GM12878 (cell line): Measurements from ENCODE around the gene TPCN1. TPM values are rescaled to one million over a fixed set of nuclear protein-coding genes. Genes with fewer than 3 reads are reported as not detected.

Experiments used
- ATAC-seq: fragments of 200-7000 bp; cut with Tn5 transposase; 3 replicates; pipeline ENCODE4 v1.9.1; 2020; ENCODE audit warnings: mild to moderate bottlenecking, moderate library complexity
- BruUV-seq: library from RNA; stranded (reverse); fragments of 400-500 nt; replicated peaks from 2 replicates; lab custom pipeline; 2021; lab: Mats Ljungman, UMichigan
- CTCF ChIA-PET: fragments of 300-600 bp; sonication (Branson Sonifier 250); formaldehyde crosslinking; extraction: SDS; loops from one replicate; lab custom pipeline; 2021; ENCODE audit warnings: inconsistent platforms; lab: Yijun Ruan, JAX
- POLR2A ChIA-PET: fragments of 350-600 bp; formaldehyde crosslinking; extraction: SDS; loops from one replicate; lab custom pipeline; 2021; ENCODE audit warnings: inconsistent platforms; lab: Charles Lee
- RAD21 ChIA-PET: fragments of 300-600 bp; sonication (Branson Sonifier 250); formaldehyde crosslinking; loops from one replicate; lab custom pipeline; 2023; ENCODE audit warnings: antibody characterized with exemption; ENCODE audit not compliant: unreplicated experiment; lab: Charles Lee
- SMC1A ChIA-PET: fragments of 300-600 bp; sonication (Branson Sonifier 250); formaldehyde crosslinking; loops from one replicate; lab custom pipeline; 2023; ENCODE audit not compliant: unreplicated experiment, uncharacterized antibody; lab: Charles Lee
- DNase-seq: peaks from one replicate; pipeline ENCODE4 v3.0.0-alpha.2; 2011; ENCODE audit warnings: low read depth, low spot score
- FAIRE-seq: peaks from 3 replicates; lab custom pipeline; 2011; peaks lifted over from hg19 to GRCh38; lab: Jason Lieb, UNC
- H2AFZ ChIP-seq: 2 replicates; pipeline ENCODE4 v1.6.0; 2011; ENCODE audit warnings: low read depth, low read length, control low read depth; ENCODE audit not compliant: control insufficient read depth
- H3K27ac ChIP-seq: 2 replicates; pipeline ENCODE4 v1.5.1; 2011; ENCODE audit warnings: control low read depth; ENCODE audit not compliant: control insufficient read depth, insufficient read depth
- H3K27me3 ChIP-seq, 2 experiments: replicated peaks in 1 of 2; 2 replicates each; pipeline versions ENCODE4 v1.6.0 to v1.6.1; 2011; ENCODE audit warnings: low read length in 1 of 2; ENCODE audit not compliant: control insufficient read depth in 2 of 2, insufficient read depth in 2 of 2
- H3K36me3 ChIP-seq, 2 experiments: 2 replicates each; pipeline ENCODE4 v1.5.1; 2011; ENCODE audit warnings: low read length in 1 of 2; ENCODE audit not compliant: control insufficient read depth in 2 of 2, insufficient read depth in 2 of 2
- H3K4me1 ChIP-seq: 2 replicates; pipeline ENCODE4 v1.6.1; 2011; ENCODE audit warnings: mild to moderate bottlenecking, low read length, moderate library complexity, mixed read lengths; ENCODE audit not compliant: control insufficient read depth, insufficient read depth
- H3K4me2 ChIP-seq: 2 replicates; pipeline ENCODE4 v1.6.0; 2011; ENCODE audit warnings: control low read depth; ENCODE audit not compliant: control insufficient read depth, insufficient read depth
- H3K4me3 ChIP-seq: fragments of 200-600 bp; sonication (generic); 2 replicates; pipeline ENCODE4 v1.5.1; 2016
- H3K79me2 ChIP-seq: 2 replicates; pipeline ENCODE4 v1.6.0; 2011; ENCODE audit warnings: low read length; ENCODE audit not compliant: control insufficient read depth, insufficient read depth
- H3K9ac ChIP-seq: 2 replicates; pipeline ENCODE4 v1.8.0; 2011; ENCODE audit warnings: low read length, control low read depth, mixed read lengths; ENCODE audit not compliant: control insufficient read depth, insufficient read depth
- H3K9me3 ChIP-seq: replicated peaks from 3 replicates; pipeline ENCODE4 v1.5.1; 2011; ENCODE audit warnings: mild to moderate bottlenecking, low read length; ENCODE audit not compliant: control insufficient read depth, insufficient read depth
- H4K20me1 ChIP-seq: 2 replicates; pipeline ENCODE4 v1.6.0; 2011; ENCODE audit not compliant: control insufficient read depth, insufficient read depth
- BHLHE40 ChIP-seq, 2 experiments: fragments of 450-650 bp in 1 of 2; IDR thresholded peaks; 2 replicates each; pipeline ENCODE4 v1.6.1; 2011 to 2017; ENCODE audit warnings: low read depth in 2 of 2, borderline replicate concordance in 1 of 2, improper control_type of control experiment in 1 of 2, low read length in 1 of 2, mild to moderate bottlenecking in 1 of 2
- ESRRA ChIP-seq: IDR thresholded peaks from 2 replicates; pipeline ENCODE4 v1.6.1; 2012; ENCODE audit warnings: mild to moderate bottlenecking, low read length, improper control_type of control experiment
- HSF1 ChIP-seq: fragments of 150-350 bp; IDR thresholded peaks from 2 replicates; pipeline ENCODE4 v1.6.1; 2014; ENCODE audit warnings: mild to moderate bottlenecking, low read depth, low read length
- IRF5 ChIP-seq: fragments of 450-650 bp; IDR thresholded peaks from 2 replicates; pipeline ENCODE4 v1.6.1; 2017; ENCODE audit warnings: borderline replicate concordance
- NFXL1 ChIP-seq: fragments of 450-650 bp; IDR thresholded peaks from 2 replicates; pipeline ENCODE4 v1.6.1; 2017; ENCODE audit warnings: antibody characterized with exemption, mild to moderate bottlenecking, borderline replicate concordance
- PAX8 ChIP-seq: fragments of 450-650 bp; IDR thresholded peaks from 2 replicates; pipeline ENCODE4 v1.6.1; 2017; ENCODE audit warnings: mild to moderate bottlenecking, moderate library complexity
- PBX3 ChIP-seq: IDR thresholded peaks from 2 replicates; pipeline ENCODE4 v1.6.1; 2011; ENCODE audit warnings: mild to moderate bottlenecking, low read depth, low read length, moderate library complexity; ENCODE audit not compliant: insufficient replicate concordance
- RAD21 ChIP-seq: IDR thresholded peaks from 2 replicates; pipeline ENCODE4 v1.6.1; 2011; ENCODE audit warnings: mild to moderate bottlenecking, low read depth, low read length, moderate library complexity; ENCODE audit not compliant: insufficient read depth
- RB1 ChIP-seq: fragments of 450-650 bp; formaldehyde crosslinking; IDR thresholded peaks from 2 replicates; pipeline ENCODE4 v1.6.1; 2017; ENCODE audit warnings: mild to moderate bottlenecking, borderline replicate concordance
- RELB ChIP-seq: fragments of 450-650 bp; IDR thresholded peaks from 2 replicates; pipeline ENCODE4 v1.6.1; 2017; ENCODE audit warnings: low read depth, mild to moderate bottlenecking, moderate library complexity
- SPI1 ChIP-seq: IDR thresholded peaks from 2 replicates; pipeline ENCODE4 v1.6.1; 2011; ENCODE audit warnings: low read depth, mild to moderate bottlenecking, low read length, moderate library complexity, borderline replicate concordance; ENCODE audit not compliant: insufficient read depth
- ZNF592 ChIP-seq: fragments of 450-650 bp; IDR thresholded peaks from 2 replicates; pipeline ENCODE4 v1.6.1; 2017; ENCODE audit warnings: mild to moderate bottlenecking, moderate library complexity
- WGBS: methylation state at CpG from one replicate; pipeline ENCODE4 v1.1.6; 2016; ENCODE audit warnings: low lambda C conversion rate; ENCODE audit not compliant: insufficient replicate concordance, insufficient coverage; ENCODE audit errors: missing lambda C conversion rate; 5-methylcytosine and 5-hydroxymethylcytosine counted together
- in situ Hi-C: fragments of 300-500 bp; cut with MboI; formaldehyde crosslinking; loops from 9 replicates; pipeline ENCODE4 v1.14.3; 2018; ENCODE audit warnings: mixed read lengths
- intact Hi-C: fragments of 100-400 bp; cut with micrococcal nuclease; formaldehyde crosslinking; loops from one replicate; pipeline ENCODE4 v1.14.2; 2022; ENCODE audit not compliant: unreplicated experiment
- polyA plus RNA-seq, 11 experiments: library from polyadenylated mRNA; depleted of rRNA in 4 of 11; unstranded in 6 of 11; stranded (reverse) in 5 of 11; fragments of >200 nt; fragmentation: Nextera tagmentation in 4 of 11; fragmentation: Illumina TruSeq in 1 of 11; extraction: Ambion mirVana in 4 of 11; extraction: Trizol in 1 of 11; gene quantifications; 1 replicate in 1 of 11; 2 replicates in 10 of 11; pipeline versions ENCODE4 v1.2.1 to v1.2.3, GENCODE V29; 2011 to 2016; ENCODE audit warnings: inconsistent platforms in 2 of 11, missing spikeins in 2 of 11, low read depth in 1 of 11
- total RNA-seq, 4 experiments: library from RNA; depleted of rRNA in 3 of 4; stranded (reverse); fragments of >200 nt in 3 of 4; fragmentation: Illumina TruSeq in 1 of 4; extraction: Trizol in 1 of 4; gene quantifications; 2 replicates each; pipeline versions ENCODE4 v1.2.1 to v1.2.3, GENCODE V29; 2013 to 2021

The TPCN1 gene
- total and polyA plus RNA-seq, 10 of the 15 experiments (the other 5 are each of a cell fraction or from before 2014, with no cell fraction given), result 0.79 to 30.9 (median 19.4) TPM

- RAD21 ChIA-PET, result no interaction called here
- SMC1A ChIA-PET, result no interaction called here
- H3K4me1 ChIP-seq, result peaks cover 3% of the 10 kb centered on the region
- ATAC-seq (peak; percentile 69), FAIRE-seq (no peak), DNase-seq (no peak)
- CTCF ChIA-PET, result no interaction called here
- in situ Hi-C loops, result no loop called here
- no peak overlapping the region for H3K4me2 ChIP-seq
- H3K27ac ChIP-seq, result no peak overlapping the region
- BruUV-seq, result no TSS peak
- H4K20me1 ChIP-seq, result no peaks in the 10 kb centered on the region
- no peaks in the 10 kb centered on the region for H3K27me3 ChIP-seq
- 79% methylated on average over 12 of the region's 12 CpGs for WGBS
- H3K36me3 ChIP-seq, result peaks cover 16 to 32% of the 10 kb centered on the region in 2 experiments
- no peak overlapping the region for H3K4me3 ChIP-seq
- POLR2A ChIA-PET, result interaction anchor here (1.2 kb wide), 1 partner anchor 17 kb away, joined by 3 read pairs; no protein-coding TSS in a partner anchor
- H3K9ac ChIP-seq, result no peak overlapping the region
- no peaks in the 10 kb centered on the region for H3K79me2 ChIP-seq
- no peak overlapping the region for H2AFZ ChIP-seq
- intact Hi-C loops, result loop anchor here (10.0 kb wide), 1 partner anchor 77 kb away; no protein-coding TSS in a partner anchor
- H3K9me3 ChIP-seq, result no peaks in the 10 kb centered on the region
- peak; percentile 85 for TF ChIP-seq SPI1
- TF ChIP-seq PBX3, result no peak
- TF ChIP-seq RB1, result no peak
- TF ChIP-seq NFXL1, result no peak
- no peak for TF ChIP-seq IRF5
- TF ChIP-seq PAX8, result no peak
- TF ChIP-seq ZNF592, result no peak
- no peak for TF ChIP-seq RELB
- TF ChIP-seq BHLHE40 (IDR thresholded peaks at IDR 0.05; ENCODE audit: borderline replicate concordance in 1 of 2, low read depth in 2 of 2, low read length in 1 of 2), result 0 out of 4 replicates have a peak, but pooled peaks of 1 of the 2 experiments have one; percentile 14
- no peak for TF ChIP-seq HSF1
- TF ChIP-seq ESRRA, result no peak
- no peak for TF ChIP-seq RAD21
Measured at GRCh38 chr12:113271853-113272561, 50.7 kb downstream of the TPCN1 start.
